Measurements from ENCODE around the gene SPATS2L. TPM values are rescaled to one million over a fixed set of nuclear protein-coding genes. Genes with fewer than 3 reads are reported as not detected.

The SPATS2L gene
- total and polyA plus RNA-seq, 2 of the 13 experiments (the other 11 are each of a cell fraction or from before 2014, with no cell fraction given) = 154 to 212 TPM

DNA sequence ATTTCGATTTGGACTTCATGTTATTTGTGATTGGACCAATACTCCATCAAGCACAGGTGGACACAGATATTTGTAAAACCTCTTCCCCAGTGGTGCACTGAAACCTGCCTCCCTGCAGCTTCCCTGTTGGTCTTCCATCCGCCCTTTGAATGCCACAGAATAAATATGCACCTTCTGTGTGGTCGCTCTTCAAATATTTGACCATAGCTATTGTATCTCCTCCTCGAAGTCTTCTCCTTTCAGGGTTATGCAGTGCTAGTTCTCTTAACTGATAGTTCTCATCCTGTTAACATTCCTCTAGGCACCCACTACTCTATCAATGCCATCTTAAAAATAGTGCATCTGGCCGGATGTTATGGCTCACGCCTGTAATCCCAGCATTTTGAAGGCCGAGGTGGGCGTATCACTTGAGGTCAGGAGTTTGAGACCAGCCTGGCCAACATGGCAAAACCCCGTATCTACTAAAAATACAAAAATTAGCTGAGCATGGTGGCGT, 12.5 kb downstream of the SPATS2L start (continued):
- TF ChIP-seq ZNF207 (IDR thresholded peaks at IDR 0.05; ENCODE audit: borderline replicate concordance) = no peak
- no peak for TF ChIP-seq ZNF619 (CRISPR knock-in tag; IDR thresholded peaks at IDR 0.05)
- TF ChIP-seq ZNF639 (CRISPR knock-in tag; conservative IDR thresholded peaks at IDR 0.05) = peak; percentile 37; the same call in 1 of the 2 replicates
- no peak for TF ChIP-seq PAF1 (CRISPR knock-in tag; IDR thresholded peaks at IDR 0.05)
- TF ChIP-seq EP300 (IDR thresholded peaks at IDR 0.05; ENCODE audit: low read depth in 2 of 2, low read length in 2 of 2) = peak in 1 of 2 experiments; percentile 97; a peak in 2 of 4 replicates
- peak; percentile 98 for TF ChIP-seq EP300 (CRISPR knock-in tag; IDR thresholded peaks at IDR 0.05; ENCODE audit: borderline replicate concordance)
- TF ChIP-seq RFX3 (CRISPR knock-in tag; IDR thresholded peaks at IDR 0.05) = no peak
- TF ChIP-seq, protein P1, sequence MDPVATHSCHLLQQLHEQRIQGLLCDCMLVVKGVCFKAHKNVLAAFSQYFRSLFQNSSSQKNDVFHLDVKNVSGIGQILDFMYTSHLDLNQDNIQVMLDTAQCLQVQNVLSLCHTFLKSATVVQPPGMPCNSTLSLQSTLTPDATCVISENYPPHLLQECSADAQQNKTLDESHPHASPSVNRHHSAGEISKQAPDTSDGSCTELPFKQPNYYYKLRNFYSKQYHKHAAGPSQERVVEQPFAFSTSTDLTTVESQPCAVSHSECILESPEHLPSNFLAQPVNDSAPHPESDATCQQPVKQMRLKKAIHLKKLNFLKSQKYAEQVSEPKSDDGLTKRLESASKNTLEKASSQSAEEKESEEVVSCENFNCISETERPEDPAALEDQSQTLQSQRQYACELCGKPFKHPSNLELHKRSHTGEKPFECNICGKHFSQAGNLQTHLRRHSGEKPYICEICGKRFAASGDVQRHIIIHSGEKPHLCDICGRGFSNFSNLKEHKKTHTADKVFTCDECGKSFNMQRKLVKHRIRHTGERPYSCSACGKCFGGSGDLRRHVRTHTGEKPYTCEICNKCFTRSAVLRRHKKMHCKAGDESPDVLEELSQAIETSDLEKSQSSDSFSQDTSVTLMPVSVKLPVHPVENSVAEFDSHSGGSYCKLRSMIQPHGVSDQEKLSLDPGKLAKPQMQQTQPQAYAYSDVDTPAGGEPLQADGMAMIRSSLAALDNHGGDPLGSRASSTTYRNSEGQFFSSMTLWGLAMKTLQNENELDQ (CRISPR knock-in tag; IDR thresholded peaks at IDR 0.05; ENCODE audit: borderline replicate concordance) = no peak
- peak; percentile 97 for TF ChIP-seq GATA4 (IDR thresholded peaks at IDR 0.05; ENCODE audit: borderline replicate concordance, low read depth)
- no peak for TF ChIP-seq GMEB2 (CRISPR knock-in tag; IDR thresholded peaks at IDR 0.05; ENCODE audit: low read depth)
- TF ChIP-seq FOXA3 (CRISPR knock-in tag; IDR thresholded peaks at IDR 0.05) = peak; percentile 98
- peak; percentile 86 for TF ChIP-seq ZNF430 (CRISPR knock-in tag; IDR thresholded peaks at IDR 0.05)
- peak; percentile 82 for TF ChIP-seq JUN (CRISPR knock-in tag; IDR thresholded peaks at IDR 0.05)
- peak; percentile 52; the same call in 1 of the 2 replicates for TF ChIP-seq ZNF792 (CRISPR knock-in tag; IDR thresholded peaks at IDR 0.05)
- TF ChIP-seq RBFOX2 (IDR thresholded peaks at IDR 0.05; ENCODE audit: low read depth, low read length) = peak; percentile 35; the same call in 1 of the 2 replicates
- TF ChIP-seq DNMT1 (CRISPR knock-in tag; IDR thresholded peaks at IDR 0.05) = no peak
- no peak for TF ChIP-seq SAFB2 (CRISPR knock-in tag; IDR thresholded peaks at IDR 0.05; ENCODE audit: borderline replicate concordance, low read depth)
- TF ChIP-seq ZNF337 (CRISPR knock-in tag; IDR thresholded peaks at IDR 0.05; ENCODE audit: borderline replicate concordance, low read depth) = peak; percentile 61; the same call in 1 of the 2 replicates
- no peak for TF ChIP-seq ZNF550 (CRISPR knock-in tag; IDR thresholded peaks at IDR 0.05; ENCODE audit: borderline replicate concordance)
- peak; percentile 64; the same call in 1 of the 2 replicates for TF ChIP-seq LCORL (IDR thresholded peaks at IDR 0.05)
- TF ChIP-seq LCORL (CRISPR knock-in tag; IDR thresholded peaks at IDR 0.05) = peak; percentile 81
- TF ChIP-seq BRF2 (CRISPR knock-in tag; IDR thresholded peaks at IDR 0.05) = 0 out of 2 replicates have a peak, but pooled peaks have one; percentile 32
- 0 out of 2 replicates have a peak, but pooled peaks have one; percentile 48 for TF ChIP-seq ZNF670 (CRISPR knock-in tag; IDR thresholded peaks at IDR 0.05; ENCODE audit: borderline replicate concordance)
- TF ChIP-seq ZNF75D (CRISPR knock-in tag; IDR thresholded peaks at IDR 0.05; ENCODE audit: borderline replicate concordance) = no peak
- no peak for TF ChIP-seq PAWR (CRISPR knock-in tag; IDR thresholded peaks at IDR 0.05; ENCODE audit: borderline replicate concordance)
- no peak for TF ChIP-seq ARNT (IDR thresholded peaks at IDR 0.05)
